Neuronal stem cell (in vitro differentiated cells): ENCODE data around the gene KCNIP4.

ENCODE experiments used
- DNase-seq: peaks from one replicate; pipeline ENCODE4 v3.0.0-alpha.2; 2013; ENCODE audit warnings: low spot score
- H2AFZ ChIP-seq: one replicate; pipeline ENCODE4 v1.6.1; 2013; ENCODE audit warnings: mild to moderate bottlenecking, low read length, inconsistent platforms
- H2AK5ac ChIP-seq: 2 replicates; pipeline ENCODE4 v1.6.1; 2013; ENCODE audit warnings: low read depth, mild to moderate bottlenecking, inconsistent platforms, low read length, moderate library complexity, mixed read lengths
- H2BK120ac ChIP-seq: 2 replicates; pipeline ENCODE4 v1.6.1; 2013; ENCODE audit warnings: low read depth, mild to moderate bottlenecking, inconsistent platforms, low read length, moderate library complexity, mixed read lengths
- H2BK12ac ChIP-seq: one replicate; pipeline ENCODE4 v1.6.1; 2013; ENCODE audit warnings: low read length, inconsistent platforms
- H2BK15ac ChIP-seq: 2 replicates; pipeline ENCODE4 v1.6.1; 2013; ENCODE audit warnings: mild to moderate bottlenecking, low read length, inconsistent platforms, mixed read lengths
- H2BK5ac ChIP-seq: one replicate; pipeline ENCODE4 v1.6.1; 2013; ENCODE audit warnings: inconsistent platforms, mild to moderate bottlenecking, low read length, moderate library complexity
- H3K14ac ChIP-seq: one replicate; pipeline ENCODE4 v1.6.1; 2013; ENCODE audit warnings: low read length, inconsistent platforms
- H3K18ac ChIP-seq: 2 replicates; pipeline ENCODE4 v1.6.1; 2013; ENCODE audit warnings: low read length, inconsistent platforms
- H3K23ac ChIP-seq: 2 replicates; pipeline ENCODE4 v1.6.1; 2013; ENCODE audit warnings: low read depth, mild to moderate bottlenecking, mixed read lengths, low read length, inconsistent platforms; ENCODE audit not compliant: poor library complexity
- H3K27ac ChIP-seq: replicated peaks from 3 replicates; pipeline ENCODE4 v1.5.1; 2013; ENCODE audit warnings: low read length, inconsistent platforms
- H3K27me3 ChIP-seq, 3 experiments: 2 replicates each; pipeline ENCODE4 v1.6.1; 2013; ENCODE audit warnings: low read length in 3 of 3, mild to moderate bottlenecking in 2 of 3, inconsistent platforms in 1 of 3, low read depth in 1 of 3, mixed read lengths in 1 of 3, moderate library complexity in 1 of 3; ENCODE audit not compliant: control insufficient read depth in 3 of 3, insufficient read depth in 3 of 3
- H3K36me3 ChIP-seq, 2 donors: replicated peaks in 1 of 2; 2 replicates each; pipeline ENCODE4 v1.6.1; 2013; ENCODE audit warnings: low read length in 2 of 2; ENCODE audit not compliant: control insufficient read depth in 2 of 2, insufficient read depth in 2 of 2
- H3K4ac ChIP-seq: 2 replicates; pipeline ENCODE4 v1.6.1; 2013; ENCODE audit warnings: inconsistent platforms, mild to moderate bottlenecking, low read length, moderate library complexity
- H3K4me1 ChIP-seq, 2 donors: 1 replicate in 1 of 2; 2 replicates in 1 of 2; pipeline ENCODE4 v1.6.1; 2013; ENCODE audit warnings: low read length in 2 of 2, low read depth in 1 of 2; ENCODE audit not compliant: control insufficient read depth in 2 of 2, insufficient read depth in 1 of 2
- H3K4me2 ChIP-seq: one replicate; pipeline ENCODE4 v1.6.1; 2013; ENCODE audit warnings: mild to moderate bottlenecking, low read length, inconsistent platforms; ENCODE audit not compliant: insufficient read depth, poor library complexity, severe bottlenecking
- H3K4me3 ChIP-seq, 2 donors: 2 replicates each; pipeline ENCODE4 v1.5.1; 2013; ENCODE audit warnings: low read length in 2 of 2, mild to moderate bottlenecking in 2 of 2, inconsistent platforms in 1 of 2, moderate library complexity in 1 of 2
- H3K79me1 ChIP-seq: one replicate; pipeline ENCODE4 v1.6.1; 2013; ENCODE audit warnings: low read depth, mild to moderate bottlenecking, inconsistent platforms, low read length, moderate library complexity
- H3K9ac ChIP-seq: one replicate; pipeline ENCODE4 v1.6.1; 2013; ENCODE audit warnings: mild to moderate bottlenecking, low read depth, low read length, inconsistent platforms; ENCODE audit not compliant: poor library complexity
- H3K9me3 ChIP-seq, 2 donors: replicated peaks in 1 of 2; 2 replicates each; pipeline versions ENCODE3 to v1.6.1; 2013; ENCODE audit warnings: low read length in 2 of 2, mild to moderate bottlenecking in 2 of 2, inconsistent platforms in 1 of 2, low read depth in 1 of 2, mixed read lengths in 1 of 2, moderate library complexity in 1 of 2; ENCODE audit not compliant: control insufficient read depth in 2 of 2, insufficient read depth in 1 of 2
- H4K8ac ChIP-seq: one replicate; pipeline ENCODE4 v1.6.1; 2013; ENCODE audit warnings: low read depth, mild to moderate bottlenecking, inconsistent platforms, low read length, moderate library complexity
- H4K91ac ChIP-seq: one replicate; pipeline ENCODE4 v1.6.1; 2013; ENCODE audit warnings: low read length, low read depth, mild to moderate bottlenecking, inconsistent platforms; ENCODE audit not compliant: poor library complexity
- WGBS, 2 donors: extraction: QIAGEN DNeasy Blood & Tissue Kit; methylation state at CpG; one replicate each; pipeline ENCODE4 v1.1.7; 2013; ENCODE audit warnings: missing lambda C conversion rate in 2 of 2, mixed read lengths in 1 of 2; ENCODE audit not compliant: insufficient read length in 2 of 2, insufficient replicate concordance in 1 of 2; ENCODE audit errors: extremely low coverage in 2 of 2; 5-methylcytosine and 5-hydroxymethylcytosine counted together

Gene KCNIP4

DNA sequence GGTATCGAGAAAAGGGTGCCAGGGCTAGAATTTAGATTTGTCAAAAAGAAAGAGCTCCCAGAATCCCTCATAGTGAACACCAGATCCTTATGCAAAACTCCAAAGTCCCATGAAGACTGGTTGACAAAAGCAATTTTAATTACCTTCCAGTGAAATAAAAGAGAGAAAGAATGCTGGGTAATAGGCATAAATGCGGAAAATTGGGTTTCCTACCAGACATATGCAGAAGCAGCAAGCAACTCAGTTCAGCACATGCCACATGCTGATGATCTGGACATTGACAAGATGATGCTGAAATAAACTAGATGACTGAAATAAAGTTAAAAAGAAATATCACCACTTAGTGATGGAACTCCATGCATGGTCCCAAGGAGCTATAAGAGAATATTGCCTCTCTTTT is 83.9 kb downstream of the KCNIP4 start:
- H2BK12ac ChIP-seq: no peak overlapping the region
- H2AK5ac ChIP-seq: no peak overlapping the region

DNA sequence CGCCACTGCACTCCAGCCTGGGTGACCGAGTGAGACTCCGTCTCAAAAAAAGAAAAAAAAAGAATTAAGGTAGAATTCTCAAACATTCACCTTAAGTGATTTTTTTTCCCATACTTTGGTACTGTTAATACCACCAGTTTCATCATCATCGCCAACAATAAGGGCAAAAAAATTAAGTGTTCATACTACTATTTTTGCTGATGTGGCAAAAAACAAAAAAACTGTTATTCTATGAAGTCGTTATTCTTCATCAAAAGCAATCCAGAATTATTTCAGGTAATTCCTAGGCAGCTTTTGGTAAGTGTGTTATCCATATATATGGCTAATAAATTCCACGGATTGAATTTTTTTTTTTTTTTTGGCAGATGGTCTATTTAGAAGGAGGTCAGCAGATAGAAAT is 85.7 kb downstream of the KCNIP4 start:
- no peak overlapping the region for H3K4me3 ChIP-seq
- H2AFZ ChIP-seq: no peak overlapping the region
- no peak overlapping the region for H3K4me2 ChIP-seq
- no peaks in the 10 kb centered on the region for H3K4me1 ChIP-seq
- H3K9ac ChIP-seq: no peak overlapping the region
- no peak overlapping the region for H3K18ac ChIP-seq
- no peak overlapping the region for H3K27ac ChIP-seq
- no peak overlapping the region for H3K4ac ChIP-seq
- WGBS, 2 donors: no CpG with 5 or more reads among the region's 6 CpGs
- no peak for DNase-seq
- no peak overlapping the region for H2BK15ac ChIP-seq
- H4K91ac ChIP-seq: no peak overlapping the region
- peaks cover under 1% of the 10 kb centered on the region for H3K79me1 ChIP-seq
- H2AK5ac ChIP-seq: no peak overlapping the region
- H3K9me3 ChIP-seq: no peaks in the 10 kb centered on the region
- H3K36me3 ChIP-seq: no peaks in the 10 kb centered on the region
- no peak overlapping the region for H2BK120ac ChIP-seq
- H2BK5ac ChIP-seq: no peak overlapping the region
- no peak overlapping the region for H2BK12ac ChIP-seq
- H3K14ac ChIP-seq: no peak overlapping the region
- H4K8ac ChIP-seq: no peak overlapping the region
- no peak overlapping the region for H3K23ac ChIP-seq
- no peaks in the 10 kb centered on the region for H3K27me3 ChIP-seq

More for the DNA sequence above, 83.9 kb downstream of the KCNIP4 start:
- whole genome bisulfite sequencing, 2 donors: no CpG with 5 or more reads among the region's 2 CpGs
- Histone ChIP-seq H3K4me3 (no peak overlapping the region), H4K91ac (no peak overlapping the region), H3K9ac (no peak overlapping the region), H2BK120ac (no peak overlapping the region), H3K4me2 (no peak overlapping the region), H3K23ac (no peak overlapping the region), H3K14ac (no peak overlapping the region), H3K4me1 (no peaks in the 10 kb centered on the region), H3K18ac (no peak overlapping the region), H3K4ac (no peak overlapping the region), H3K27me3 (no peaks in the 10 kb centered on the region), H2AFZ (no peak overlapping the region), H2BK15ac (no peak overlapping the region), H3K36me3 (no peaks in the 10 kb centered on the region), H3K79me1 (no peaks in the 10 kb centered on the region), H2BK5ac (no peak overlapping the region), H3K9me3 (no peaks in the 10 kb centered on the region), H4K8ac (no peak overlapping the region), H3K27ac (no peak overlapping the region)
- no peak for DNase-seq

- H3K79me1 ChIP-seq: peaks cover 5% of the 10 kb centered on the region
- H2AK5ac ChIP-seq: no peak overlapping the region
- H3K4me3 ChIP-seq: no peak overlapping the region
- no peak overlapping the region for H3K4me2 ChIP-seq
- H3K27ac ChIP-seq: no peak overlapping the region
- H3K9ac ChIP-seq: no peak overlapping the region
- H3K9me3 ChIP-seq: peaks cover 0 to 8% of the 10 kb centered on the region in 2 donors
- no peak overlapping the region for H3K4ac ChIP-seq
- no peaks in the 10 kb centered on the region for H3K27me3 ChIP-seq
- H3K14ac ChIP-seq: no peak overlapping the region
- no peaks in the 10 kb centered on the region for H3K4me1 ChIP-seq
- H3K23ac ChIP-seq: no peak overlapping the region
- no peak overlapping the region for H2BK120ac ChIP-seq
- no CpG with 5 or more reads among the region's 3 CpGs for WGBS, 2 donors
- no peak overlapping the region for H2BK15ac ChIP-seq
- H2BK5ac ChIP-seq: no peak overlapping the region
- H4K91ac ChIP-seq: no peak overlapping the region
- no peak overlapping the region for H3K18ac ChIP-seq
- no peak overlapping the region for H4K8ac ChIP-seq
- no peaks in the 10 kb centered on the region for H3K36me3 ChIP-seq
- no peak overlapping the region for H2BK12ac ChIP-seq
- H2AFZ ChIP-seq: no peak overlapping the region
- DNase-seq: no peak
Observed at GRCh38 chr4:21858971-21859370, 89.6 kb downstream of the KCNIP4 start.

DNA sequence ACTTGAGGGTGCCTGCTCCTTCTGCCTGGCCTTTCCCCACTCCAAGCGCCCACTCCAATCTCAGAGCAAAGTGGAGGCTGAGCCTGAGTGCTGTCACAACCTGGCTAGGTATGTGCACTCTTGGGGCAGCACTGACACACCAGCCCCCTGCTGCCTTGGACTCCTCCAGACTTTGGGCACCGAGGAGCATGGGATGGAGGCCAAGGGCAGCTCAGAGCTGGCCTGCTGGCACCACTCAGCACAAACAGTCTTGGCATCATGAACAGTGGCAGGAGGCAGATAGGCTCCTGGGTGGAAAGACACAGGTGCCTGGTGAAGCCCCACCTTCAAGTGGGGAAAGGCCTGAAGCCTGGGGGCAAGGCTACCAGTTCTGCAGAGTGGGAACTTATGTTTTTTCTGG is 91.8 kb downstream of the KCNIP4 start:
- Histone ChIP-seq H2BK5ac (no peak overlapping the region), H2AK5ac (peak overlapping the region; percentile 4), H3K4ac (no peak overlapping the region), H3K79me1 (peaks cover 5% of the 10 kb centered on the region), H3K4me1 (no peaks in the 10 kb centered on the region), H4K91ac (no peak overlapping the region), H2BK15ac (no peak overlapping the region), H3K9me3 (peaks cover 0 to 8% of the 10 kb centered on the region in 2 donors), H2BK120ac (no peak overlapping the region), H3K36me3 (no peaks in the 10 kb centered on the region), H3K9ac (no peak overlapping the region), H2AFZ (no peak overlapping the region), H3K4me2 (no peak overlapping the region), H3K27ac (no peak overlapping the region), H3K27me3 (no peaks in the 10 kb centered on the region), H3K14ac (no peak overlapping the region), H2BK12ac (no peak overlapping the region), H4K8ac (no peak overlapping the region), H3K23ac (peak overlapping the region; percentile 80), H3K4me3 (peak overlapping the region in 1 of 2 donors; percentile 37), H3K18ac (no peak overlapping the region)
- WGBS, 2 donors: no CpG with 5 or more reads among the region's 2 CpGs
- no peak for DNase-seq
